ENCODE results near the gene MATCAP1. TPM values are rescaled to one million over a fixed set of nuclear protein-coding genes. Genes with fewer than 3 reads are reported as not detected.
A peak's percentile ranks its signal among the peaks of the same experiment; 100 is the strongest.

MATCAP1 gene
- total and polyA plus RNA-seq, 2 of the 13 experiments (the other 11 are each of a cell fraction or from before 2014, with no cell fraction given), result 11.2 to 24.5 TPM

DNA sequence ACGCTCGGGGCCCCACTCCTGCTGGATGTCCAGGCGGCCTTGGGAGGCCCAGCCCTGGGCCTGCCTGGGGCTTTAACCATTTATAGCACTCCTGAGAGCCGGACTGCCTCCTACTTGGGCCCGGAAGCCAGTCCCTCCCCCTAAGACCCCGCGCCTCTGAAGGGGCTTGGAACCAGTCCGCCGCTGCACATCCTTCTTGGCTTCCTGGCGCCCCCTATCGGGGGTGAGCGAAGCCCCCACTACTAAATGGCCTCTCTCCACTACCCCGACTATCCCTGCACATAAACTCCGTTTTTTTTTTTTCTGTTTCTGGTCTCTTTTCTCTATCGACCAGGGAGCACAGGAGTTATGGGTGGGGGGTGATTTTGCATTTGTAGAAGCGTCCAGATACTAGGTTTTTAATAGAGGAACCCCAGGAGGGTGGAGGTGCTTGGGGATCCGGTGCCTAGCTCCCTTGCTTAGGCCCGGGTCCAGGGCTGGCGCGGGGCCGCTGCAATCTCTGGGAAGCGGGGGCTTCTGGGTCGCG, 14.1 kb downstream of the MATCAP1 start (continued):
- TF ChIP-seq, protein P1, sequence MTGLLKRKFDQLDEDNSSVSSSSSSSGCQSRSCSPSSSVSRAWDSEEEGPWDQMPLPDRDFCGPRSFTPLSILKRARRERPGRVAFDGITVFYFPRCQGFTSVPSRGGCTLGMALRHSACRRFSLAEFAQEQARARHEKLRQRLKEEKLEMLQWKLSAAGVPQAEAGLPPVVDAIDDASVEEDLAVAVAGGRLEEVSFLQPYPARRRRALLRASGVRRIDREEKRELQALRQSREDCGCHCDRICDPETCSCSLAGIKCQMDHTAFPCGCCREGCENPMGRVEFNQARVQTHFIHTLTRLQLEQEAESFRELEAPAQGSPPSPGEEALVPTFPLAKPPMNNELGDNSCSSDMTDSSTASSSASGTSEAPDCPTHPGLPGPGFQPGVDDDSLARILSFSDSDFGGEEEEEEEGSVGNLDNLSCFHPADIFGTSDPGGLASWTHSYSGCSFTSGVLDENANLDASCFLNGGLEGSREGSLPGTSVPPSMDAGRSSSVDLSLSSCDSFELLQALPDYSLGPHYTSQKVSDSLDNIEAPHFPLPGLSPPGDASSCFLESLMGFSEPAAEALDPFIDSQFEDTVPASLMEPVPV (CRISPR knock-in tag; IDR thresholded peaks at IDR 0.05), result no peak
- TF ChIP-seq ZNF878 (CRISPR knock-in tag; IDR thresholded peaks at IDR 0.05) (no peak), ZFP37 (CRISPR knock-in tag; IDR thresholded peaks at IDR 0.05; ENCODE audit: borderline replicate concordance) (no peak), ARHGAP35 (CRISPR knock-in tag; IDR thresholded peaks at IDR 0.05; ENCODE audit: borderline replicate concordance) (0 out of 2 replicates have a peak, but pooled peaks have one; percentile 43), ZBTB8A (CRISPR knock-in tag; IDR thresholded peaks at IDR 0.05; ENCODE audit: borderline replicate concordance, low read depth) (peak; percentile 21; the same call in 1 of the 2 replicates), ZNF619 (CRISPR knock-in tag; IDR thresholded peaks at IDR 0.05) (no peak), ZNF850 (CRISPR knock-in tag; conservative IDR thresholded peaks at IDR 0.05) (0 out of 2 replicates have a peak, but pooled peaks have one; percentile 12), MLLT10 (CRISPR knock-in tag; IDR thresholded peaks at IDR 0.05) (no peak), ZNF207 (IDR thresholded peaks at IDR 0.05; ENCODE audit: borderline replicate concordance) (no peak), ZIK1 (CRISPR knock-in tag; IDR thresholded peaks at IDR 0.05; ENCODE audit: borderline replicate concordance, low read depth) (no peak), MATR3 (CRISPR knock-in tag; IDR thresholded peaks at IDR 0.05) (no peak), ZNF572 (CRISPR knock-in tag; IDR thresholded peaks at IDR 0.05) (0 out of 2 replicates have a peak, but pooled peaks have one; percentile 54), PHB2 (IDR thresholded peaks at IDR 0.05; ENCODE audit: partially characterized antibody) (no peak), NCOR1 (IDR thresholded peaks at IDR 0.05; ENCODE audit: borderline replicate concordance, low read length) (no peak), ZNF274 (CRISPR knock-in tag; IDR thresholded peaks at IDR 0.05) (no peak)
- TF ChIP-seq, protein P2, sequence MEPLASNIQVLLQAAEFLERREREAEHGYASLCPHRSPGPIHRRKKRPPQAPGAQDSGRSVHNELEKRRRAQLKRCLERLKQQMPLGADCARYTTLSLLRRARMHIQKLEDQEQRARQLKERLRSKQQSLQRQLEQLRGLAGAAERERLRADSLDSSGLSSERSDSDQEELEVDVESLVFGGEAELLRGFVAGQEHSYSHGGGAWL (CRISPR knock-in tag; IDR thresholded peaks at IDR 0.05), result no peak; the same call in 1 of the 2 replicates
- TF ChIP-seq, protein P3, sequence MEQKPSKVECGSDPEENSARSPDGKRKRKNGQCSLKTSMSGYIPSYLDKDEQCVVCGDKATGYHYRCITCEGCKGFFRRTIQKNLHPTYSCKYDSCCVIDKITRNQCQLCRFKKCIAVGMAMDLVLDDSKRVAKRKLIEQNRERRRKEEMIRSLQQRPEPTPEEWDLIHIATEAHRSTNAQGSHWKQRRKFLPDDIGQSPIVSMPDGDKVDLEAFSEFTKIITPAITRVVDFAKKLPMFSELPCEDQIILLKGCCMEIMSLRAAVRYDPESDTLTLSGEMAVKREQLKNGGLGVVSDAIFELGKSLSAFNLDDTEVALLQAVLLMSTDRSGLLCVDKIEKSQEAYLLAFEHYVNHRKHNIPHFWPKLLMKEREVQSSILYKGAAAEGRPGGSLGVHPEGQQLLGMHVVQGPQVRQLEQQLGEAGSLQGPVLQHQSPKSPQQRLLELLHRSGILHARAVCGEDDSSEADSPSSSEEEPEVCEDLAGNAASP (CRISPR knock-in tag; IDR thresholded peaks at IDR 0.05; ENCODE audit: borderline replicate concordance), result no peak
- TF ChIP-seq, protein P4, sequence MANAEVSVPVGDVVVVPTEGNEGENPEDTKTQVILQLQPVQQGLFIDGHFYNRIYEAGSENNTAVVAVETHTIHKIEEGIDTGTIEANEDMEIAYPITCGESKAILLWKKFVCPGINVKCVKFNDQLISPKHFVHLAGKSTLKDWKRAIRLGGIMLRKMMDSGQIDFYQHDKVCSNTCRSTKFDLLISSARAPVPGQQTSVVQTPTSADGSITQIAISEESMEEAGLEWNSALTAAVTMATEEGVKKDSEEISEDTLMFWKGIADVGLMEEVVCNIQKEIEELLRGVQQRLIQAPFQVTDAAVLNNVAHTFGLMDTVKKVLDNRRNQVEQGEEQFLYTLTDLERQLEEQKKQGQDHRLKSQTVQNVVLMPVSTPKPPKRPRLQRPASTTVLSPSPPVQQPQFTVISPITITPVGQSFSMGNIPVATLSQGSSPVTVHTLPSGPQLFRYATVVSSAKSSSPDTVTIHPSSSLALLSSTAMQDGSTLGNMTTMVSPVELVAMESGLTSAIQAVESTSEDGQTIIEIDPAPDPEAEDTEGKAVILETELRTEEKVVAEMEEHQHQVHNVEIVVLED (CRISPR knock-in tag; IDR thresholded peaks at IDR 0.05; ENCODE audit: borderline replicate concordance), result 0 out of 2 replicates have a peak, but pooled peaks have one; percentile 28

All from HepG2 (cell line).